ENCODE measurements around the gene SHC3.

SHC3 gene

DNA sequence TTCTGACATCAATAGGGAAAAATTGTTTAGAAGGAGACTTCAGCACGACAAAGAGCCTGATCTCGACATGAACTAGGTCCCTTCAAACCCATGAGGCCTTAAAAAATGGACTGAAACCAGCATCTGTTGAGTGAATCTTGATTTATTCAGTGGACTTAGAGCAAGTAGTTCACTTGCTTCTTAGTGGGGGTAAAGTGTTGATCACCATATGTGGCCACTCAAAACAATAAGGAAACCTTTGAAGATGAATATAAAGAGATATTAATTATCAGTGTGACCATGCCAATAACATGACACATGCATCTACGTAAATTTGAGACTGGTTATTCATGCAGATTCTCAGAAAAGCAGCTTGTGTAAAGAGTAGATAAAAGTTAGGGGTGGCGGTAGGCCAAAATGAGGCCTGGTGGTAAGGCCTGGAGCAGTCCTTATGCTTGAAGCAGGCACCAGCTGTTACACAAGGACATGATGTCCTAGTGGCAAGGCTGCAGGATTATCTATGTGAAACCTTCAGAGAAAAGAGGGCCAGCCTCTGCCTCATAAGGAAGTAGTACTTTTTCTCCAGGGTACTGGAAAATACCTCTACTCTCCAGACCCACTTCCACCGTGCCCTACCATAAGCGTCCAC lies 126.0 kb downstream of the SHC3 start:
- DNase-seq (ENCODE audit: low read depth): no peak

DNA sequence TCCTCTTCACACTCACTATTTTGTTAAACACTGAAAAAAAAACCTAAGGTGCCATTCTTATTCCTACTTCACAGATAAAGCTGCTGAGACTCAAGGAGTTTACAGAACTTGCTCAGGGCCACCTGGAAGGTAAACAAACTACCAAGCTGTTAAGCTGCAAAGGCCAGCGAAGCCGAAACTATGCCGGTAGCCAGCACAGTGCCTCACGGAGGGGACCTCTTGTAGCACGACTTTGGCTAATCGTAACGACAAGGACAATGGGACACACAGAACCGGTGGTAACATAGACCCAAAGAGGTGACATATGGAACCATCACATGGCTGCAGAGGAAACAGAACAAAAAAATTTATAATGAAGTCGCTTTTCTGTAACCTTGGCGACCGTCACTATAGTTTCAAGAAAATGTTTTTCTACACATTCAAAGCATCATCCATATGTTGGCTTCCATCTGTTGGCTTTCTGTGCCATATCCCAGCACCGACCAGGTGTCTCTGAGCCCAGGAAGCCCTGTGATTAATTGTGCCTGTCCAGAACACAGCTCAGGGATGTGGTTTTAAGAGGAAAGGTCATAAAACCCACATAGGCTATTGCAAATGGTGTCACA lies 127.1 kb downstream of the SHC3 start:
- DNase-seq (ENCODE audit: low read depth): no peak

DNA sequence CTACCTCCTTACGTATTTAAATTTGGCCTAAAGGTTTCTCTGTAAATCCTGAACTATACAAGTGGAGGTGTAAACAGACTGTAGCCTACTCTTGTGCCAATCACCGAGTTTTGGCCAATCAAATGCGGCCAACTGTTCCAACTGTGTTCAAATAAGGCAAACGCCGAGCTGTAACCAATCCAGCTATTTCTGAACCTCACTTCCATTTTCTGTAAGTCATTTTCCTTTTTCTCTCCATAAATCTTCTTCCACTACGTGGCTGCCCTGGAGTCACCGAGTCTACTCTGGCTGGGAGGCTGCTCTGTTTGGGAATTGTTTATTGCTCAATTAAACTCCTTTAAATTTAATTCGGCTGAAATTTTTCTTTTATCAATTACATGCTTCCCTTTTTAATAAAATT lies 129.0 kb downstream of the SHC3 start:
- DNase-seq (ENCODE audit: low read depth): no peak

- DNase-seq (ENCODE audit: low read depth): no peak
Measured at GRCh38 chr9:89048616-89049015, 130.0 kb downstream of the SHC3 start.

GRCh38 chr9:89047667-89048066 lies 131.0 kb downstream of the SHC3 start:
- no peak for DNase-seq (ENCODE audit: low read depth)

GRCh38 chr9:89046832-89047231 lies 131.8 kb downstream of the SHC3 start:
- DNase-seq (ENCODE audit: low read depth): no peak

DNA sequence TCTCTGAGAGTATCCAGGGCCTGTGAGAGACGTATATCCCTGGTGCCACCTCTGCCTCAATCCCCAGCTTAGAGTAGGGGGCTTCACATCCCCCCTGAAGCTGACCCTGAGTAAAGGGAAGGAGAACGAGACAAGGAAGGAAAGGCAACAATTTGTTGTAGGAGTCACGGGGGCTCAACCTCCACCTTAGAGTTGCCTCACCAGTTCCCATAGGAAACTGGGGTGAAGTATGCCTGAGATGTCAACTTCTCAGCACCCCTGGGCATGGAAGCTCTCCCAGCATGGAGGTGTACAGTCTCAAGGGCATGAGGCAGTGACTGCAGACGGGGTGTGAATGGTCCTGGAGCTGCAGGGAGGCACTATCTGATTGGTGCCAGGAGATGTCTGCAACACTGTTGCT lies 133.7 kb downstream of the SHC3 start:
- DNase-seq (ENCODE audit: low read depth): no peak

DNA sequence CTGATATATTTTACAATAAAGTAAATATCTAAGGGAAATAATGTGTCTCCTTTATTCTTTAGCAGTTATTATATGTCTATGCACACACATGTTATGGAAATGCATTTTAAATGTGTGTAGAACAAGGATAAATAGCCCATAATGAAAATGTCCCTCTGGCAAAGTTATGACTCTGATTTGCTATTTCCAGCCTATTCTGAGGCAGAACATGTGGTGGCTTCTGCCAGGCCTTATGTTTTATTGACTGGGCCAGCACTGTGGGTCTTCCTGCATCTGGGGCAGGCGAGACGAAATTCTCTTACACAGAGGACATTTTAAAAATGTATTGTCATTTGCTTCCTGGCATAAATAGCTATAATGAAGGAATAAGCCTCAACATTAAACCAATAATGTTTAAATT lies 134.5 kb downstream of the SHC3 start:
- DNase-seq (ENCODE audit: low read depth): no peak

GRCh38 chr9:89042984-89043383 lies 135.6 kb downstream of the SHC3 start:
- no peak for DNase-seq (ENCODE audit: low read depth)

GRCh38 chr9:89039664-89040063 lies 139.0 kb downstream of the SHC3 start:
- no peak for DNase-seq (ENCODE audit: low read depth)

GRCh38 chr9:89039104-89039465 lies 139.5 kb downstream of the SHC3 start:
- no peak for DNase-seq (ENCODE audit: low read depth)

DNA sequence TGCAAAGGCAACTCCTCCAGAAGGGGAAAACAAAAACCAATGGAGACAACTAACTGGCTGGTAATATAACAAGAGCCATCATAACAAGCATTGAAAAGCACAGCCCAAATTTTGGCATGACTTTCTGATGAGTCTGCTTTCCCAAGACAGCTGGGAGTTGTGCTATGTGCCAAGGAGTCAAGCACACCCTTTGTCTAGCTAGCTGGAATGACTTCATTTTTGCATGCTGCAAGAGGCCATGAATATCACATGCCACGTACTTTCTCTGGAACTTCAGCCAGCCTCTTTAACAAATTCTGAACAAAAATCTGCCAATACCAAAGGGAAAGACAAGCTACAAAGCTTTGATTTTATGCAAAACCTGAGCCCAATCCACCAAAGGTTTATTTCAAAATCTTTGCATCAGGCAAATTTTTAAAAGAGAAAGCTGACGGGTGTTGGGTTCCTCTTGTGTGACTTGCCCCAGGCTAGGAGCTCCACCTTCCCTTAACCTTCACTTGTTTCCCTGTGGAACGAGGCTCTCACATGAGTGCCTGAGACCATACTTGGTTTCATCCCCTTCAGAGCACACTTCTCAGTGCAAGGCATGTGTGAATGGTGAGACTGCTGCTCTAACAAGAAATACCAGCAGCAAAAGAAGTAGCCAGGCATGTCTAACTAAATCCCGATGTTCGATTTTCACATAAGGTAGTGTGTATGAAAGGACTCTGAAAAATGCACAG lies 140.1 kb downstream of the SHC3 start:
- peak; percentile 35 for DNase-seq (ENCODE audit: low read depth)

DNA sequence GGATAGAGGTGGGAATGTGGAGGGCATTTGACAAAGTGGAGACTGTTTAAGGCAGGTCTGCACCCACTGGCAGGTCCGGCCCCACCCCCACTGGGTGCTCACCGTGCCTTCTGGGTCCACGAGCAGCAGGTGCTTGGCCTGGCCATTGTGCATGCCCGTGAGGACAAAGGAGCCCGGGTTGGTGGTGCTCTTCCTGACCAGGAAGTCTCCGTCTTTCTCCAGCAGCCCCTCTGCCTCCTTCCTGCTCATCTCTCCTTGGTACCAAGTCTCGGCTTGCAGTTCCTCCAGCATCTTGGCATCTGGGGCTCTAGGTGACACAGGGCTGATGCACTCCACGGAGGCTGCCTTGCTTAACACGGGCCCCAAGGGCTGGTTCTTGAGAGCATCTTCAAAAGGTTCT lies 140.7 kb downstream of the SHC3 start:
- no peak for DNase-seq (ENCODE audit: low read depth)

- DNase-seq (ENCODE audit: low read depth): no peak
Measured at GRCh38 chr9:89037346-89037745, 141.3 kb downstream of the SHC3 start.

DNA sequence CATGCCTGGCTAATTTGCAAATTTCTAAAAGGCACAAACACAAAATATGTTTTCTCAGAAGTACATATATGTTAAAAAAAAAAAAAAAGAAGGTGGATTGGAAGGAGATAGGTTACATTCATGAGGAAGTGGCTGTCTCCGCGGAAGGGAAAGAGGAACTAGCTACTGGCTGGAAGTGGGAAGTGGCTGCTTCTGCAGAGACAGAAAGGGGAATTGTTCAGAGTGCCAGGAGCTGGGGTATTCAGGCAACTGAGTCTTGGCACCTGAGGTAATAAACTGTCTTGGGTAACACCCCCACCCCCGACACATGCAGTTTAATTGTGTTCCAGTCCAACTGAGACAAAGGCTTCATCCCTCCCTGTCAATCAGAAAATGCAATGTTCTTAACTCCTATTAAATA lies 141.7 kb downstream of the SHC3 start:
- DNase-seq (ENCODE audit: low read depth): no peak

DNA sequence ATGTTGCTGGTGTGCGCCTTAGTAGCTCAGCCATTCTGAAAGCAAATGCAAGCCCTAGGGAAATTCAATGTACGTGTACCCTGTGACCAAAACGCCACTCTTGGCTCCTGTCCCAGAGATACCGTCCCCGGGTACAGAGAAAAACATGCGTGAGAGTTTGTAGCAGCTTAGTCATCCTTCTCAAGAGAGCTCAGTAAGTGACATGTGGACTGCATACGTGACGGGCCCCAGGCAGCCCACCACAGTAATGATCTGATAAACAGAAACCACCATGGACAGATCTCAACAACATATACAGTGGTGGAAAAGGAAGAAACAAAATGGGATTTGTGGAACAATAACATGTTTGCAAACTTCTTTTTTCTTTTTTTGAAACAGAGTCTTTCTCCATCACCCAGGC lies 142.2 kb downstream of the SHC3 start:
- no peak for DNase-seq (ENCODE audit: low read depth)

GRCh38 chr9:89032661-89033060 lies 146.0 kb downstream of the SHC3 start:
- DNase-seq (ENCODE audit: low read depth): no peak

DNA sequence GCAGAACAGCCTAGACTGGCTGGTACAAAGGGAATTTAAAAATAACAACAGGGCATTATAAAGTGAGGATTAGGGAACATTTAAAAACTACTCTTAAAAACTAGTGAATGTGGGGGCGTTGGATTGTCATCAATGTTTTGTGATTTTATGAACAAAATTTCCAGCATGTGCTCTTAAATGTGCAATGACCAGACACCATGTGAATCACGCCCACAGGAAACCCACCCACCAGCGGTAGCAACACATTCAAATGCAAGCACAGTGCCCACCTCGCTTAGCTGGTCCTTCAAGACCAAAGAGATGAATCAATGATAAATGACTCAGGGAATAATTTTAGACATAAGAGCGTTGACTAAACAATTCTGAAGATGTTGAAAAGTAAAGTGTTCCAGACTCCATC lies 146.4 kb downstream of the SHC3 start:
- no peak for DNase-seq (ENCODE audit: low read depth)

GRCh38 chr9:89029788-89030187 lies 148.8 kb downstream of the SHC3 start:
- no peak for DNase-seq (ENCODE audit: low read depth)

- no peak for DNase-seq (ENCODE audit: low read depth)
Measured at GRCh38 chr9:89026876-89027275, 151.7 kb downstream of the SHC3 start.

DNA sequence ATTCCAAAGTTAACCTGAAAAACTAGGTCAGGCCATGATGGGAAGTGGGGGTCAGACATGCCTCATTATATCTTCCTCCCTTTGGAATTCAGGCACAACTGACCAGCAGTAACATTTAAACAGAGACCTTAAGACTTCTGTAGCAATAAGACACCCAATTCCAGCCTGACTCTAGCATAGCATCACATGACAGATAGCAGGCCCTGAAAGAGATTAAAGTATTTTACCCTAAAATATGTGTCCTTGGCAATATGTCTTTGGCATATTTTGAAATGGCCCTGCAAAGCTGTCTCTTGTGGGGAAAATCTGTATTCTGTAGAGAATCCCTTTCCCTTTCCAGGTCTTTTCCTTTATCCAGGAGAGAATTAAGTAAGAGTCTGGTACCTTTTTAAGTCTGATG lies 153.1 kb downstream of the SHC3 start:
- DNase-seq (ENCODE audit: low read depth): no peak

DNA sequence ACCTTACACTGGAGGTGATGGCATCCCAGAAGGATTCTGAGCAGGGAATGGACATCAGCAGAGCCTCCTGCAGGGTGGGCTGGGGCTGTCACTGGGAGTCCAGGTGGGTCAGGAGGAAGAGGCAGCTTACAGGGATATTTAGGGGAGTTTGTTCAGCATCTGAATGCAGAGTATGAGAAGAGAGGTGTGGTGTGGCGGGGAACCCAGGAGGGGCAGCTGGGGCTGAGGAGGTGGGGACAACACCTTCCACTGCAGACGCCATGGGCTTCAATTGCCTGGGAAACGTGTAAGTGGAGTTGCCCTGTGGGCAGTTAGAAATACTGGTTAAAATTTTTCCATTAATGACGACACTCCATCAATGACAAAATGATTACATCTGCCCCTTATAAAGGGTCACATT lies 153.9 kb downstream of the SHC3 start:
- DNase-seq (ENCODE audit: low read depth): no peak

GRCh38 chr9:89023740-89024139 lies 154.9 kb downstream of the SHC3 start:
- no peak for DNase-seq (ENCODE audit: low read depth)

- peak; percentile 54 for DNase-seq (ENCODE audit: low read depth)
Measured at GRCh38 chr9:89022902-89023301, 155.7 kb downstream of the SHC3 start.
